ENCODE data around the gene FBN1. TPM values are rescaled to one million over a fixed set of nuclear protein-coding genes. Genes with fewer than 3 reads are reported as not detected.

Gene FBN1
- total RNA-seq, 1 donor: 30.4 TPM

DNA sequence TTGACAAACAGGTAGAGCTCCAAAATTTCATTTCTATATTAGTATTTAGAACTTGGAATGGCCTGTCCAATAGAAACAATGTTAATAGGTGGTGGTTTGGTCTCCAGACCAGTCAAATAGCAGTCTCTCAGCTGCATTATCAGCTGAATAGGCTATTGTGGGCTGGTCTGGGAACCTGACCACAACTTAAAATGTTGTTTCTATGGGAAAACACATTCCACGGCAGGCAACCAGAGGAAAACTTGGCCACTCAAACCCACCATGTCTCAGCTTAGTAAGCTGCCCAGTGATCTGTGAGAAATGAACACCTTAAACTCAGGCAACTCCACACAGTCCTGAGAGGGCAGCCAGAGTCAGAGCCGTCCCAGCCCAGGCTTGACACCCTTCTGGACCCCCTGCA, 20.4 kb downstream of the FBN1 start:
- no peak for DNase-seq (ENCODE audit: low read depth in 2 of 3, low spot score in 2 of 3)

GRCh38 chr15:48624700-48625099, 20.8 kb downstream of the FBN1 start:
- DNase-seq (ENCODE audit: low read depth in 2 of 3, low spot score in 2 of 3): no peak

GRCh38 chr15:48623456-48623855, 22.1 kb downstream of the FBN1 start:
- no peak for DNase-seq (ENCODE audit: low read depth in 2 of 3, low spot score in 2 of 3)

- no peak for DNase-seq (ENCODE audit: low read depth in 2 of 3, low spot score in 2 of 3)
These were observed 23.3 kb downstream of the FBN1 start for GRCh38 chr15:48622237-48622636.

DNA sequence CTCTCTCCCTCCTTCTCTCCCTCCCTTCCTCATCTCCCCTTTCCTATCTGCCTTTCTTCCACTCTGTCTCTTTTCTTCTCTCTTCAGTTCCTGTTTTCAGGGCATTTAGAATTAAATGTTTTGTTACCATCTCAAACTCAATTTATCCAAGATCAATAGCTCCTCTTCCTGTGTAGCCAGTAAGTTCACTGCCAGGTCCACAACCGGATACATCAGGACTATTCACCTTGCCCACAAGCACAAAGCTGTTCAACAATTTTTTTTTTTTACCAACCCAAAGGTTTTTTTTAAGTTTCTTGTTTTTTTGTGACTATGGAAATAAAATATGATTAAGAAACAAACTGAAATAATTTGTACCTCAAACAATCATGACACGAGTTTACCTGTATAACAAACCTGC, 26.1 kb downstream of the FBN1 start:
- no peak for DNase-seq (ENCODE audit: low read depth in 2 of 3, low spot score in 2 of 3)

DNA sequence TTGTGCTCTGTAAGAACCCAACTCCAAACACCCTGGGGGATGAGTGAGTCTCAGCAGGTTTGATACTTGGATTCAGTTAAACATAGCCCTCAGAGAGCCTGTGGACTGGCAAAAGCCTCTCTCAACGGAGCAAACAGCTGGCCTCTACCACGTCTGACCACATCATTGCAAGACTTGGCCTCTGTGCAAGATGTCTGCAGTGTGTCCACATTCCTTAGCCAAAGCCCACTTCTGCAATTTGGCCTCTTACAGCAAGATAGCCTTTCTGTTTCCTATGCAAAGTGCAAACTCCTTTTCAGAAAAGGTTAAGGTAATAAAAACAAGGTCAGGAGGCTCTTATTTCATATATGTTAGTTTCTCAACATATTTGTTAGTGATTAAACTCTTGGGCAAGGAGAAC, 27.9 kb downstream of the FBN1 start:
- no peak for DNase-seq (ENCODE audit: low read depth in 2 of 3, low spot score in 2 of 3)

- no peak for DNase-seq (ENCODE audit: low read depth in 2 of 3, low spot score in 2 of 3)
These were observed 29.3 kb downstream of the FBN1 start for GRCh38 chr15:48616216-48616615.

GRCh38 chr15:48614051-48614450, 31.5 kb downstream of the FBN1 start:
- no peak for DNase-seq (ENCODE audit: low read depth in 2 of 3, low spot score in 2 of 3)

- DNase-seq (ENCODE audit: low read depth in 2 of 3, low spot score in 2 of 3): no peak
These were observed 36.0 kb downstream of the FBN1 start for GRCh38 chr15:48609486-48609885.

GRCh38 chr15:48607846-48608245, 37.7 kb downstream of the FBN1 start:
- DNase-seq (ENCODE audit: low read depth in 2 of 3, low spot score in 2 of 3): no peak

- no peak for DNase-seq (ENCODE audit: low read depth in 2 of 3, low spot score in 2 of 3)
These were observed 40.9 kb downstream of the FBN1 start for GRCh38 chr15:48604567-48604966.

GRCh38 chr15:48603922-48604321, 41.6 kb downstream of the FBN1 start:
- no peak for DNase-seq (ENCODE audit: low read depth in 2 of 3, low spot score in 2 of 3)

- no peak for DNase-seq (ENCODE audit: low read depth in 2 of 3, low spot score in 2 of 3)
These were observed 42.4 kb downstream of the FBN1 start for GRCh38 chr15:48603123-48603500.

GRCh38 chr15:48602358-48603122, 43.0 kb downstream of the FBN1 start:
- DNase-seq (ENCODE audit: low read depth in 2 of 3, low spot score in 2 of 3): no peak

DNA sequence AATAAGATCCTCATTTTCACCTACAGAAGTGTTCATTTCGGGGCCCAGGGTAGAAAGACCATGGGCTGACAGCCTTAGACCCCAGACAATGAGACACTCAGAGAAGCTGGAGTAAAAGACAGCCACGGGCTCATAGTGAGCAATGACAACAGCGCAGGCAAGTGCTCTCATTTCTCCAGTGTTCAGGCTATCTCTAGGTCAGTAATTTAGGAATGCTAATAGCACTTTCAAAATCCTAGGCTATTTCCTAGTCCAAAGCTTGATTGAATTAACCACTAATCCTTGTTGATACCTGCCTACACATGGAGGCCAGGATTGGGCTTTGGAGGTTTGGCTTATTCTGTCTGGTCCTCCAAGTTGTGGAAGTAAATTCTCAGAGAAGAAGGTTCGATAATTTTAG, 44.4 kb downstream of the FBN1 start:
- DNase-seq (ENCODE audit: low read depth in 2 of 3, low spot score in 2 of 3): no peak

GRCh38 chr15:48596841-48597240, 48.7 kb downstream of the FBN1 start:
- DNase-seq (ENCODE audit: low read depth in 2 of 3, low spot score in 2 of 3): no peak

- DNase-seq (ENCODE audit: low read depth in 2 of 3, low spot score in 2 of 3): no peak
These were observed 49.1 kb downstream of the FBN1 start for GRCh38 chr15:48596415-48596814.

DNA sequence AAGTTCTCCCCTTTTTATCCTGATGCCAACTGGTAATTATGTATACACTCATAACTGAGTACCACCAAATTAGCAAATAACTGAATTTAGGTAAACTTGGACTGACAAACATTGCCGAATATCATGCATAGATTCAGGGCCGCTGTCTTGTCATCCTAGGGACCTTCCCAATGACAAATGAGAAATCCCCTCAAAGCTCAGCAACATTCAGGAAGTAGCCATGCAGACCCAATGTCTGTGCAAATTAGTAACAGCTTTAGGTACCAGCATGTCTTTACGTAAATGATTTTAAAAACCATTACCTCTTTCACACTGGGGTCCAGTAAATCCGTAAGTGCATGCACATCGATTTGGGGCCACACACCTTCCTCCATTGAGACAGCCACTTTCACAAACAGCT, 49.5 kb downstream of the FBN1 start:
- no peak for DNase-seq (ENCODE audit: low read depth in 2 of 3, low spot score in 2 of 3)

DNA sequence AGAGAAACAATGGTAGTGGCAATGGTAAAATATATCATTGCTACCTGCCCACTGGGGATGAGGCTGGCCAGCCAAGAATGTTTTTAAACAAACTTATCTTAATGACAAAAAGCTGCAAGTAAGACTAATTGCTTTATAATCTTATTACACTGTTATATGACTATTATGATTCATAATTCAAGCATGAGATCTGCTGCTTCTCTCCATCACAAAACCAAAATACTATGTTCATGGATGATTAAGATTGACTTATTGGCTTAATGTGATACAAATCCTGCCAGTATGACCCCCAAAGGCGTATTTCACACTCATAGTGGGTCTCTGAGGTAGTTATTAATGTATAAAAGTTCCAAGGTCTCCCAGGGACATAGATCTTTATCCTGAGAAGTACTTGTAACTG, 52.6 kb downstream of the FBN1 start:
- no peak for DNase-seq (ENCODE audit: low read depth in 2 of 3, low spot score in 2 of 3)

- DNase-seq (ENCODE audit: low read depth in 2 of 3, low spot score in 2 of 3): peak in 2 of 3 donors; percentile 59 to 85
These were observed 53.2 kb downstream of the FBN1 start for GRCh38 chr15:48592221-48592731.

- DNase-seq (ENCODE audit: low read depth in 2 of 3, low spot score in 2 of 3): peak in 1 of 3 donors; percentile 59
These were observed 54.8 kb downstream of the FBN1 start for GRCh38 chr15:48590723-48591122.

DNA sequence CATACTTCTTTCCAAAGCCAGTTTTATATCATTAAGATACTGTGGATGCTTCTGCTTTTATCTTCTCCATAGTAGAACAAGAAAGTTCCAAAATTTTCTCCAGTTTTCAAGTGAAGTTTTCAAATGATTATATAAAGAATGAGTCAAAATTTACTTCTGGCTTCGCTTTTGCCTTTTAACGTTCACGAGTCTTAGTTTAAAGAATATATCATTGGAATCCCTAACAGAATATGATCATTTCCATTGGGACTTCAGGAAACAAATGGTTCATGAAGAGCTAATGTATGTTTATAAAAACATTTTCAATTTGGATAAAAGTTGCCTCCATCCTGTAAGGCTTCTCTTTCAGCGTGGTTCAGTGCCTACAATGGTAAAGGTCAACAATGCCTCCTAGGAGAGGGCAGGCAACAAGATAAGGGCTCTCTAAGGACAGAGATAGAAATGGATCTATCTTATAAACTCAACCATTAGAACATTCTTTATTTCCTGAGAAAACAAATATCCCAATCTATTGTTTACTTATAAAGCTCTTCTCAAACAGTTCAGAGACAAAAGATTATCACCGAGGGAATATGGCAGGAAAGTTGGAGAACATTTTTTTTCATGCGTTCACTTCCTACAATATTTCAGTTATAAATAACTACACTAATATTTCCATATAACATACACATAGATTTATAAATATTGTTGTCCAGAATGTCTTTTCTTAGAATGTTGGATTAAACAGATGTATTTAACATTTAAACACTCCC, 60.5 kb downstream of the FBN1 start:
- no peak for DNase-seq (ENCODE audit: low read depth in 2 of 3, low spot score in 2 of 3)

Measured in hematopoietic multipotent progenitor cell (in vitro differentiated cells).